Mesendoderm (in vitro differentiated cells): ENCODE data around the gene ABHD5.

Experiments
- DNase-seq: peaks from one replicate; pipeline ENCODE4 v3.0.0; 2013
- H2AK5ac ChIP-seq: 2 replicates; pipeline ENCODE4 v1.6.1; 2013; ENCODE audit warnings: low read length, inconsistent platforms
- H2BK120ac ChIP-seq: 2 replicates; pipeline ENCODE4 v1.6.1; 2013; ENCODE audit warnings: low read depth, mild to moderate bottlenecking, low read length, moderate library complexity, mixed read lengths
- H2BK15ac ChIP-seq: replicated peaks from 2 replicates; pipeline ENCODE4 v1.6.1; 2013; ENCODE audit warnings: low read depth, mild to moderate bottlenecking, moderate library complexity
- H2BK5ac ChIP-seq: 2 replicates; pipeline ENCODE4 v1.6.1; 2013; ENCODE audit warnings: low read length, inconsistent platforms
- H3K18ac ChIP-seq: 2 replicates; pipeline ENCODE4 v1.6.1; 2013; ENCODE audit warnings: mild to moderate bottlenecking, low read length, mixed read lengths
- H3K23ac ChIP-seq: one replicate; pipeline ENCODE4 v1.6.1; 2013; ENCODE audit warnings: low read length
- H3K27ac ChIP-seq: 2 replicates; pipeline ENCODE4 v1.5.1; 2013; ENCODE audit warnings: low read depth, mild to moderate bottlenecking, inconsistent platforms, low read length, moderate library complexity
- H3K27me3 ChIP-seq: 2 replicates; pipeline ENCODE4 v1.6.1; 2013; ENCODE audit warnings: low read length, control low read depth, mild to moderate bottlenecking, inconsistent platforms; ENCODE audit not compliant: insufficient read depth, poor library complexity
- H3K36me3 ChIP-seq: 2 replicates; pipeline ENCODE4 v1.6.1; 2013; ENCODE audit warnings: low read length, inconsistent platforms; ENCODE audit not compliant: control insufficient read depth, insufficient read depth
- H3K4ac ChIP-seq: one replicate; pipeline ENCODE4 v1.6.1; 2013; ENCODE audit warnings: low read depth, mild to moderate bottlenecking, low read length, moderate library complexity
- H3K4me1 ChIP-seq: 2 replicates; pipeline ENCODE4 v1.6.1; 2013; ENCODE audit warnings: low read depth, low read length, inconsistent platforms; ENCODE audit not compliant: control insufficient read depth
- H3K4me2 ChIP-seq: 2 replicates; pipeline ENCODE4 v1.6.1; 2013; ENCODE audit warnings: low read length
- H3K4me3 ChIP-seq: 2 replicates; pipeline ENCODE4 v1.5.1; 2013; ENCODE audit warnings: mild to moderate bottlenecking, low read length
- H3K56ac ChIP-seq: one replicate; pipeline ENCODE4 v1.6.1; 2013; ENCODE audit warnings: low read length
- H3K79me1 ChIP-seq: 2 replicates; pipeline ENCODE4 v1.6.1; 2013; ENCODE audit warnings: low read length, inconsistent platforms
- H3K79me2 ChIP-seq: 2 replicates; pipeline ENCODE4 v1.6.1; 2013; ENCODE audit warnings: mild to moderate bottlenecking, low read length; ENCODE audit not compliant: control insufficient read depth, insufficient read depth
- H3K9ac ChIP-seq: 2 replicates; pipeline ENCODE4 v1.6.1; 2013; ENCODE audit warnings: low read length, inconsistent platforms
- H4K5ac ChIP-seq: one replicate; pipeline ENCODE4 v1.6.1; 2013; ENCODE audit warnings: low read length
- H4K8ac ChIP-seq: one replicate; pipeline ENCODE4 v1.6.1; 2013; ENCODE audit warnings: low read depth, mild to moderate bottlenecking, control low read depth, low read length, moderate library complexity
- WGBS: extraction: QIAGEN DNeasy Blood & Tissue Kit; methylation state at CpG from one replicate; pipeline ENCODE4 v1.1.7; 2013; ENCODE audit warnings: low lambda C conversion rate, missing lambda C conversion rate; ENCODE audit not compliant: insufficient coverage; ENCODE audit errors: extremely low coverage; 5-methylcytosine and 5-hydroxymethylcytosine counted together

The ABHD5 gene

GRCh38 chr3:43709022-43709421 lies 18.3 kb downstream of the ABHD5 start:
- no peak for DNase-seq
- H3K4me3 ChIP-seq: no peak overlapping the region
- H4K5ac ChIP-seq: no peak overlapping the region
- peaks cover 3% of the 10 kb centered on the region for H3K27me3 ChIP-seq
- no peaks in the 10 kb centered on the region for H3K4me1 ChIP-seq
- no peak overlapping the region for H3K4ac ChIP-seq
- H3K56ac ChIP-seq: no peak overlapping the region
- WGBS: no CpG with 5 or more reads among the region's 1 CpG
- no peaks in the 10 kb centered on the region for H3K79me1 ChIP-seq
- no peak overlapping the region for H2BK120ac ChIP-seq
- no peak overlapping the region for H4K8ac ChIP-seq
- H3K36me3 ChIP-seq: no peaks in the 10 kb centered on the region
- H2BK5ac ChIP-seq: no peak overlapping the region
- H2BK15ac ChIP-seq: no peak overlapping the region
- H3K4me2 ChIP-seq: no peak overlapping the region
- no peaks in the 10 kb centered on the region for H3K79me2 ChIP-seq
- no peak overlapping the region for H3K27ac ChIP-seq
- no peak overlapping the region for H3K23ac ChIP-seq
- H3K18ac ChIP-seq: no peak overlapping the region
- H3K9ac ChIP-seq: no peak overlapping the region
- no peak overlapping the region for H2AK5ac ChIP-seq

- H3K79me1 ChIP-seq: no peaks in the 10 kb centered on the region
- H2BK5ac ChIP-seq: no peak overlapping the region
- H3K4me1 ChIP-seq: no peaks in the 10 kb centered on the region
- no peak overlapping the region for H4K8ac ChIP-seq
- no peak overlapping the region for H3K4ac ChIP-seq
- no peak for DNase-seq
- no peak overlapping the region for H3K4me3 ChIP-seq
- peaks cover 3% of the 10 kb centered on the region for H3K27me3 ChIP-seq
- H2BK15ac ChIP-seq: no peak overlapping the region
- H3K79me2 ChIP-seq: no peaks in the 10 kb centered on the region
- no peak overlapping the region for H3K56ac ChIP-seq
- no peak overlapping the region for H3K23ac ChIP-seq
- H3K9ac ChIP-seq: no peak overlapping the region
- no peak overlapping the region for H3K27ac ChIP-seq
- no peaks in the 10 kb centered on the region for H3K36me3 ChIP-seq
- no peak overlapping the region for H2BK120ac ChIP-seq
- no peak overlapping the region for H3K4me2 ChIP-seq
- H2AK5ac ChIP-seq: no peak overlapping the region
- no peak overlapping the region for H3K18ac ChIP-seq
- no peak overlapping the region for H4K5ac ChIP-seq
Measured at GRCh38 chr3:43710607-43711006, 19.9 kb downstream of the ABHD5 start.

- H3K23ac ChIP-seq: no peak overlapping the region
- H4K5ac ChIP-seq: no peak overlapping the region
- H3K4me3 ChIP-seq: no peak overlapping the region
- no peak overlapping the region for H3K27ac ChIP-seq
- H2BK5ac ChIP-seq: no peak overlapping the region
- H3K4me1 ChIP-seq: no peaks in the 10 kb centered on the region
- H3K56ac ChIP-seq: no peak overlapping the region
- no peak overlapping the region for H3K4me2 ChIP-seq
- no peaks in the 10 kb centered on the region for H3K36me3 ChIP-seq
- WGBS: no CpG with 5 or more reads among the region's 2 CpGs
- no peaks in the 10 kb centered on the region for H3K79me1 ChIP-seq
- H3K27me3 ChIP-seq: no peaks in the 10 kb centered on the region
- H3K9ac ChIP-seq: no peak overlapping the region
- H3K79me2 ChIP-seq: no peaks in the 10 kb centered on the region
- H2BK120ac ChIP-seq: no peak overlapping the region
- H4K8ac ChIP-seq: no peak overlapping the region
- H2AK5ac ChIP-seq: no peak overlapping the region
- no peak overlapping the region for H3K4ac ChIP-seq
- DNase-seq: no peak
- H2BK15ac ChIP-seq: no peak overlapping the region
- no peak overlapping the region for H3K18ac ChIP-seq
Measured at GRCh38 chr3:43718296-43718695, 27.6 kb downstream of the ABHD5 start.

GRCh38 chr3:43723121-43723734 lies 32.5 kb downstream of the ABHD5 start:
- no peak overlapping the region for H2BK5ac ChIP-seq
- H3K4me3 ChIP-seq: no peak overlapping the region
- no peak for DNase-seq
- H3K9ac ChIP-seq: no peak overlapping the region
- no peaks in the 10 kb centered on the region for H3K4me1 ChIP-seq
- no peak overlapping the region for H3K18ac ChIP-seq
- H2BK15ac ChIP-seq: no peak overlapping the region
- H3K36me3 ChIP-seq: no peaks in the 10 kb centered on the region
- H3K79me2 ChIP-seq: no peaks in the 10 kb centered on the region
- H3K23ac ChIP-seq: no peak overlapping the region
- H4K8ac ChIP-seq: no peak overlapping the region
- H2AK5ac ChIP-seq: no peak overlapping the region
- H3K27ac ChIP-seq: no peak overlapping the region
- no CpG with 5 or more reads among the region's 3 CpGs for WGBS
- no peak overlapping the region for H3K56ac ChIP-seq
- H3K4ac ChIP-seq: no peak overlapping the region
- no peak overlapping the region for H2BK120ac ChIP-seq
- H3K27me3 ChIP-seq: no peaks in the 10 kb centered on the region
- H4K5ac ChIP-seq: no peak overlapping the region
- H3K4me2 ChIP-seq: no peak overlapping the region
- H3K79me1 ChIP-seq: no peaks in the 10 kb centered on the region

- H3K79me1 ChIP-seq: no peaks in the 10 kb centered on the region
- no peak overlapping the region for H3K4me2 ChIP-seq
- H3K4me3 ChIP-seq: no peak overlapping the region
- H3K27ac ChIP-seq: no peak overlapping the region
- no peak overlapping the region for H2BK15ac ChIP-seq
- H3K9ac ChIP-seq: no peak overlapping the region
- H2BK120ac ChIP-seq: no peak overlapping the region
- H2BK5ac ChIP-seq: no peak overlapping the region
- no peak overlapping the region for H3K23ac ChIP-seq
- no peak for DNase-seq
- H3K56ac ChIP-seq: no peak overlapping the region
- H3K36me3 ChIP-seq: no peaks in the 10 kb centered on the region
- H3K4me1 ChIP-seq: no peaks in the 10 kb centered on the region
- H4K5ac ChIP-seq: no peak overlapping the region
- no peak overlapping the region for H2AK5ac ChIP-seq
- H3K79me2 ChIP-seq: no peaks in the 10 kb centered on the region
- H4K8ac ChIP-seq: no peak overlapping the region
- no CpG with 5 or more reads among the region's 4 CpGs for WGBS
- no peak overlapping the region for H3K18ac ChIP-seq
- H3K4ac ChIP-seq: no peak overlapping the region
- no peaks in the 10 kb centered on the region for H3K27me3 ChIP-seq
Measured at GRCh38 chr3:43726521-43726920, 35.8 kb downstream of the ABHD5 start.

- Histone ChIP-seq H4K8ac (no peak overlapping the region), H3K4me3 (no peak overlapping the region), H2BK5ac (no peak overlapping the region), H3K9ac (no peak overlapping the region), H2BK120ac (no peak overlapping the region), H3K56ac (no peak overlapping the region), H3K18ac (no peak overlapping the region), H3K4me1 (no peaks in the 10 kb centered on the region), H4K5ac (no peak overlapping the region), H2BK15ac (no peak overlapping the region), H3K79me2 (no peaks in the 10 kb centered on the region), H3K79me1 (no peaks in the 10 kb centered on the region), H3K4me2 (no peak overlapping the region), H3K27me3 (no peaks in the 10 kb centered on the region), H2AK5ac (no peak overlapping the region), H3K27ac (no peak overlapping the region), H3K4ac (no peak overlapping the region), H3K23ac (no peak overlapping the region), H3K36me3 (no peaks in the 10 kb centered on the region)
- DNase-seq: no peak
- no CpG with 5 or more reads among the region's 3 CpGs for WGBS
Measured at GRCh38 chr3:43727930-43728329, 37.2 kb downstream of the ABHD5 start.
